ENCODE results near the gene MSH6.
"Not testable (repeated sequence)": the region's sequence is repeated elsewhere in the genome, so short reads cannot be mapped to it uniquely, and the experiment has no call there.

Gene MSH6

GRCh38 chr2:47850198-47850597 lies 67.3 kb downstream of the MSH6 start:
- no peak for DNase-seq
- H3K4me3 Mint-ChIP-seq: no peak overlapping the region
- H3K4me1 Mint-ChIP-seq: no peaks in the 10 kb centered on the region
- peaks cover 37% of the 10 kb centered on the region for H3K36me3 Mint-ChIP-seq (ENCODE audit: low read depth)
- no peaks in the 10 kb centered on the region for H3K9me3 Mint-ChIP-seq
- no peaks in the 10 kb centered on the region for H3K27me3 Mint-ChIP-seq (ENCODE audit: low read depth, poor library complexity)
- peak overlapping the region; percentile 24 for H3K27ac Mint-ChIP-seq
- TF ChIP-seq CTCF (IDR thresholded peaks at IDR 0.05): no peak

- not testable (repeated sequence) for H3K4me1 Mint-ChIP-seq; H3K27ac Mint-ChIP-seq; H3K9me3 Mint-ChIP-seq; H3K4me3 Mint-ChIP-seq; DNase-seq; H3K27me3 Mint-ChIP-seq (ENCODE audit: low read depth, poor library complexity)
- H3K36me3 Mint-ChIP-seq (ENCODE audit: low read depth): peaks cover 48% of the 10 kb centered on the region
Observed at GRCh38 chr2:47853067-47853777, 70.3 kb downstream of the MSH6 start.
